GM23248 (cell line): ENCODE data around the gene INTS6L. TPM values are rescaled to one million over a fixed set of nuclear protein-coding genes. Genes with fewer than 3 reads are reported as not detected.

Source experiments
- DNase-seq: peaks from one replicate; pipeline ENCODE4 v3.0.0-alpha.2; 2015
- H2AFZ ChIP-seq: fragments of 200-600 bp; sonication (generic); 2 replicates; pipeline ENCODE4 v1.6.1; 2016; ENCODE audit warnings: antibody characterized with exemption
- H3F3A ChIP-seq: fragments of 200-600 bp; sonication (generic); 2 replicates; pipeline ENCODE4 v1.6.1; 2016; ENCODE audit warnings: mild to moderate bottlenecking, antibody characterized with exemption, mixed run types; ENCODE audit not compliant: insufficient read depth
- H3K27ac ChIP-seq: fragments of 200-600 bp; sonication (generic); 2 replicates; pipeline ENCODE4 v1.5.1; 2016; ENCODE audit warnings: mild to moderate bottlenecking
- H3K27me3 ChIP-seq: fragments of 200-600 bp; sonication (generic); replicated peaks from 2 replicates; pipeline ENCODE4 v1.6.1; 2016; ENCODE audit warnings: mild to moderate bottlenecking; ENCODE audit not compliant: insufficient read depth
- H3K36me3 ChIP-seq: fragments of 200-600 bp; sonication (generic); 2 replicates; pipeline ENCODE4 v1.6.1; 2016; ENCODE audit warnings: low read depth, mild to moderate bottlenecking
- H3K4me1 ChIP-seq: fragments of 200-600 bp; sonication (generic); 2 replicates; pipeline ENCODE4 v1.6.1; 2016; ENCODE audit warnings: mild to moderate bottlenecking; ENCODE audit not compliant: insufficient read depth
- H3K4me2 ChIP-seq: fragments of 200-600 bp; sonication (generic); one replicate; pipeline ENCODE4 v1.6.1; 2016; ENCODE audit warnings: mild to moderate bottlenecking; ENCODE audit not compliant: unreplicated experiment
- H3K4me3 ChIP-seq: fragments of 200-600 bp; sonication (generic); 2 replicates; pipeline ENCODE4 v1.5.1; 2016; ENCODE audit warnings: mild to moderate bottlenecking
- H3K79me2 ChIP-seq: fragments of 200-600 bp; sonication (generic); 2 replicates; pipeline ENCODE4 v1.6.1; 2016; ENCODE audit warnings: mild to moderate bottlenecking; ENCODE audit not compliant: insufficient read depth
- H3K9ac ChIP-seq: fragments of 200-600 bp; sonication (generic); 2 replicates; pipeline ENCODE4 v1.6.1; 2016; ENCODE audit warnings: mild to moderate bottlenecking
- H3K9me2 ChIP-seq: fragments of 200-600 bp; sonication (generic); 2 replicates; pipeline ENCODE4 v1.6.1; 2016; ENCODE audit warnings: mixed run types, mild to moderate bottlenecking, moderate library complexity; ENCODE audit not compliant: insufficient read depth
- H3K9me3 ChIP-seq: fragments of 200-600 bp; sonication (generic); one replicate; pipeline ENCODE4 v1.6.1; 2017; ENCODE audit warnings: low read depth
- H4K20me1 ChIP-seq: fragments of 200-600 bp; sonication (generic); 2 replicates; pipeline ENCODE4 v1.6.0; 2016; ENCODE audit not compliant: insufficient read depth
- EZH2 ChIP-seq: fragments of 200-600 bp; sonication (generic); IDR thresholded peaks from 2 replicates; pipeline ENCODE4 v1.6.1; 2018; ENCODE audit warnings: antibody characterized with exemption, mild to moderate bottlenecking; ENCODE audit not compliant: insufficient read depth, poor library complexity, severe bottlenecking
- EZH2phosphoT487 ChIP-seq: fragments of 200-600 bp; sonication (generic); IDR thresholded peaks from 2 replicates; pipeline ENCODE4 v1.6.1; 2018; ENCODE audit warnings: antibody characterized with exemption, moderate library complexity, mild to moderate bottlenecking, low read depth; ENCODE audit not compliant: insufficient read depth
- WGBS, 2 experiments: methylation state at CpG; one replicate each; pipeline ENCODE4 v1.1.6; 2015 to 2017; ENCODE audit warnings: low lambda C conversion rate in 2 of 2, low coverage in 1 of 2; ENCODE audit errors: missing lambda C conversion rate in 2 of 2; 5-methylcytosine and 5-hydroxymethylcytosine counted together
- in situ Hi-C: fragments of 300-500 bp; cut with MboI; formaldehyde crosslinking; loops from 2 replicates; pipeline ENCODE4 v1.15.0; 2020
- polyA plus RNA-seq: library from polyadenylated mRNA; unstranded; fragments of >200 nt; fragmentation: Nextera tagmentation; extraction: Ambion mirVana; gene quantifications from 2 replicates; pipeline ENCODE4 v1.2.1, GENCODE V29; 2016
- total RNA-seq: library from RNA; depleted of rRNA; stranded (reverse); fragments of >200 nt; shearing (Covaris generic); gene quantifications from 2 replicates; pipeline ENCODE4 v1.2.3, GENCODE V29; 2014

Gene INTS6L
- total and polyA plus RNA-seq, 2 experiments from 2014 or later = 1.2 to 1.9 TPM

GRCh38 chrX:135513130-135513515 is 7.3 kb upstream of the INTS6L start:
- no peak for DNase-seq
- in situ Hi-C loops = no loop called here
- H3K9me3 ChIP-seq = no peaks in the 10 kb centered on the region

DNA sequence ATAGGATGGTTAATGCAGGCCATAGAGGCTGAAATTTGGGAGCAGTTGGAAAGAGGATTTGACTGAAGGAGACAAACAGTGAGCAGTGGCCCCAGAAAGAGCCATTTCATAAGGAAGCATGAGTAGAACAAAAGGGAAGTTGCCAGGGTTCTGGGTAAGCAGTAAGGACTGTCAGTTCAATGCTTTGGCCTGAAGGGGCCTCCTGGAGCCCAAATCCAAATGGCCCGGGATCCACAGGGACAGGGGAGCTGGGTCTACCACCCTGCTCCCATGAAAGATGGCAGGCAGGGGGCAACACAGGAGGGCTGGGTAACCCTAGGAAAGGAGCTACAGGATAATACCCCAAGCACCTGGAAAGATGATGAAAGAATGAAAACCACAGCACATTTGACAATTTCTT is 4.1 kb upstream of the INTS6L start:
- no peak for DNase-seq
- H3K9ac ChIP-seq = no peak overlapping the region
- 0 out of 2 replicates have a peak, but pooled peaks cover 4% of the 10 kb centered on the region for H3F3A ChIP-seq
- H3K27me3 ChIP-seq = no peaks in the 10 kb centered on the region
- no peaks in the 10 kb centered on the region for H3K4me1 ChIP-seq
- WGBS, 2 experiments = 86 to 100% methylated on average over 1 of the region's 1 CpG
- no peaks in the 10 kb centered on the region for H3K36me3 ChIP-seq
- in situ Hi-C loops = no loop called here
- H3K27ac ChIP-seq = no peak overlapping the region
- no peaks in the 10 kb centered on the region for H4K20me1 ChIP-seq
- TF ChIP-seq EZH2 = no peak
- TF ChIP-seq EZH2phosphoT487 = no peak
- no peak overlapping the region for H2AFZ ChIP-seq
- H3K79me2 ChIP-seq = no peaks in the 10 kb centered on the region
- H3K9me2 ChIP-seq = no peaks in the 10 kb centered on the region
- H3K4me2 ChIP-seq = no peak overlapping the region
- H3K9me3 ChIP-seq = no peaks in the 10 kb centered on the region
- no peak overlapping the region for H3K4me3 ChIP-seq

More at GRCh38 chrX:135513130-135513515, 7.3 kb upstream of the INTS6L start:
- H3K27ac ChIP-seq = no peak overlapping the region
- H3K27me3 ChIP-seq = no peaks in the 10 kb centered on the region
- H3K9me2 ChIP-seq = no peaks in the 10 kb centered on the region
- H3K79me2 ChIP-seq = no peaks in the 10 kb centered on the region
- 72 to 90% methylated on average over 4 to 5 of the region's 5 CpGs for WGBS, 2 experiments
- no peaks in the 10 kb centered on the region for H4K20me1 ChIP-seq
- no peaks in the 10 kb centered on the region for H3K36me3 ChIP-seq
- no peak overlapping the region for H3K4me2 ChIP-seq
- no peak overlapping the region for H2AFZ ChIP-seq
- no peaks in the 10 kb centered on the region for H3F3A ChIP-seq
- H3K4me1 ChIP-seq = no peaks in the 10 kb centered on the region
- H3K9ac ChIP-seq = no peak overlapping the region
- no peak overlapping the region for H3K4me3 ChIP-seq
- no peak for TF ChIP-seq EZH2phosphoT487
- TF ChIP-seq EZH2 = no peak

- 69 to 100% methylated on average over 1 of the region's 1 CpG for WGBS, 2 experiments
- no peak overlapping the region for H3K4me2 ChIP-seq
- H3K4me3 ChIP-seq = no peak overlapping the region
- no peak overlapping the region for H3K9ac ChIP-seq
- H3F3A ChIP-seq = 0 out of 2 replicates have a peak, but pooled peaks cover 4% of the 10 kb centered on the region
- no peaks in the 10 kb centered on the region for H4K20me1 ChIP-seq
- H3K27me3 ChIP-seq = no peaks in the 10 kb centered on the region
- H3K4me1 ChIP-seq = no peaks in the 10 kb centered on the region
- in situ Hi-C loops = no loop called here
- no peak overlapping the region for H2AFZ ChIP-seq
- no peak overlapping the region for H3K27ac ChIP-seq
- DNase-seq = no peak
- no peaks in the 10 kb centered on the region for H3K36me3 ChIP-seq
- H3K9me3 ChIP-seq = no peaks in the 10 kb centered on the region
- TF ChIP-seq EZH2 (no peak), EZH2phosphoT487 (no peak)
- no peaks in the 10 kb centered on the region for H3K9me2 ChIP-seq
- H3K79me2 ChIP-seq = no peaks in the 10 kb centered on the region
Measured at GRCh38 chrX:135518161-135518560, 2.3 kb upstream of the INTS6L start.

DNA sequence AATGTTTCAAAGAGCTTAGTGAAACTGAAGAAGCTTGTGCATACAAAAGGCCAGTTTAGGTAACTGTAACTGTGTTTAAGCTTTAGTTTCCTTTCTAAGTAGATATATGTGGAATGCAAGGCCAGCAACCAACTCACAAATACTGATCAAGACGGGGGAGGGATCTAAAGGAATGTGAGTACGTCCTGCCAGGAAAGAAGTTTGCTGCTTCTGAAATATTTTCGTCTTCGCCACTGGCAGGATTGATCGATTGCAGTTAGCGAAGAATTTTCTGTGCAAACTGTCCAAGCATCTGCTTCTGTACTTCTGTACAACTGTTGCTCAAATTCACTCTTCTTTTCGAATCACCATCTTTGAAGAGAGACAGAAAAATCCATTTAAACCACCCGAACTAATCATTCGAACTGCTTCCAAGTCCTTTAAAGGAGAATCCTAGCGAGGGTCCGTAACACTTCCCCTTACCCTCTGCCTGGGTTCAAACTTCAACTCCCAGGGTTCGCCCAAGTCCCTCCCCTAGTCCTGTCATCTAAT is 373 bp upstream of the INTS6L start:
- Histone ChIP-seq H3K27ac (peak overlapping the region; percentile 82), H3K27me3 (no peaks in the 10 kb centered on the region), H3K9me2 (no peaks in the 10 kb centered on the region), H3K79me2 (no peaks in the 10 kb centered on the region), H3F3A (0 out of 2 replicates have a peak, but pooled peaks cover 4% of the 10 kb centered on the region), H2AFZ (peak overlapping the region; percentile 98), H3K4me1 (no peaks in the 10 kb centered on the region), H4K20me1 (no peaks in the 10 kb centered on the region), H3K4me3 (peak overlapping the region; percentile 82), H3K9me3 (no peaks in the 10 kb centered on the region), H3K36me3 (no peaks in the 10 kb centered on the region), H3K4me2 (peak overlapping the region; percentile 88), H3K9ac (peak overlapping the region; percentile 97)
- peak; percentile 54 for DNase-seq
- 1 to 2% methylated on average over 12 of the region's 12 CpGs for WGBS, 2 experiments
- in situ Hi-C loops = no loop called here
- TF ChIP-seq EZH2phosphoT487 (no peak), EZH2 (no peak)
